Astrocyte (in vitro differentiated cells and primary cell): Measurements from ENCODE around the gene HES3. TPM values are rescaled to one million over a fixed set of nuclear protein-coding genes. Genes with fewer than 3 reads are reported as not detected.

Source experiments
- DNase-seq: peaks from one replicate; pipeline ENCODE4 v3.0.0-alpha.2; 2010; ENCODE audit warnings: low read depth
- FAIRE-seq: peaks from 2 replicates; lab custom pipeline; 2011; peaks lifted over from hg19 to GRCh38; lab: Jason Lieb, UNC
- H2AFZ ChIP-seq: 2 replicates; pipeline ENCODE4 v1.6.0; 2012; ENCODE audit warnings: low read depth, low read length, inconsistent platforms
- H3K27ac ChIP-seq: 2 replicates; pipeline ENCODE4 v1.5.1; 2011; ENCODE audit warnings: low read depth, low read length, inconsistent platforms
- H3K27me3 ChIP-seq: 2 replicates; pipeline ENCODE4 v1.6.0; 2011; ENCODE audit warnings: low read length, inconsistent platforms; ENCODE audit not compliant: insufficient read depth
- H3K36me3 ChIP-seq: 2 replicates; pipeline ENCODE4 v1.5.1; 2011; ENCODE audit warnings: low read length, inconsistent platforms; ENCODE audit not compliant: insufficient read depth
- H3K4me1 ChIP-seq: 2 replicates; pipeline ENCODE4 v1.5.1; 2011; ENCODE audit warnings: low read length, inconsistent platforms; ENCODE audit not compliant: insufficient read depth
- H3K4me2 ChIP-seq: 2 replicates; pipeline ENCODE4 v1.6.0; 2012; ENCODE audit warnings: low read length, inconsistent platforms
- H3K4me3 ChIP-seq: 2 replicates; pipeline ENCODE4 v1.5.1; 2011; ENCODE audit warnings: low read depth, mild to moderate bottlenecking, low read length, inconsistent platforms; ENCODE audit not compliant: insufficient read depth
- H3K79me2 ChIP-seq: 2 replicates; pipeline ENCODE4 v1.6.0; 2012; ENCODE audit warnings: mild to moderate bottlenecking, low read length, inconsistent platforms; ENCODE audit not compliant: insufficient read depth
- H3K9ac ChIP-seq: 2 replicates; pipeline ENCODE4 v1.6.0; 2012; ENCODE audit warnings: mild to moderate bottlenecking, low read length, inconsistent platforms
- H3K9me3 ChIP-seq: 2 replicates; pipeline ENCODE4 v1.5.1; 2012; ENCODE audit warnings: low read depth, mild to moderate bottlenecking, low read length, inconsistent platforms; ENCODE audit not compliant: insufficient read depth
- H4K20me1 ChIP-seq: 2 replicates; pipeline ENCODE4 v1.6.0; 2012; ENCODE audit warnings: low read length, inconsistent platforms; ENCODE audit not compliant: insufficient read depth
- H3K27ac Mint-ChIP-seq: one replicate; pipeline ENCODE4 v1.8.0; 2021; ENCODE audit warnings: mild to moderate bottlenecking, mixed read lengths; ENCODE audit not compliant: unreplicated experiment
- H3K27me3 Mint-ChIP-seq: one replicate; pipeline ENCODE4 v1.8.0; 2021; ENCODE audit warnings: low read depth, mixed read lengths; ENCODE audit not compliant: unreplicated experiment
- H3K36me3 Mint-ChIP-seq: one replicate; pipeline ENCODE4 v1.8.0; 2021; ENCODE audit warnings: low read depth, mixed read lengths; ENCODE audit not compliant: unreplicated experiment
- H3K4me1 Mint-ChIP-seq: one replicate; pipeline ENCODE4 v1.8.0; 2021; ENCODE audit warnings: low read depth, mixed read lengths; ENCODE audit not compliant: unreplicated experiment
- H3K4me3 Mint-ChIP-seq: one replicate; pipeline ENCODE4 v1.8.0; 2021; ENCODE audit warnings: mild to moderate bottlenecking, moderate library complexity, mixed read lengths; ENCODE audit not compliant: unreplicated experiment
- H3K9me3 Mint-ChIP-seq: one replicate; pipeline ENCODE4 v1.8.0; 2021; ENCODE audit warnings: mild to moderate bottlenecking, mixed read lengths; ENCODE audit not compliant: unreplicated experiment
- CTCF ChIP-seq: IDR thresholded peaks from 2 replicates; pipeline ENCODE4 v1.5.1; 2011; ENCODE audit warnings: low read depth, mild to moderate bottlenecking, inconsistent platforms, low read length, moderate library complexity; ENCODE audit not compliant: insufficient read depth
- EZH2 ChIP-seq: IDR thresholded peaks from 2 replicates; pipeline ENCODE4 v1.6.1; 2012; ENCODE audit warnings: mild to moderate bottlenecking, low read length, inconsistent platforms; ENCODE audit not compliant: insufficient read depth
- total RNA-seq: library from RNA; stranded (reverse); gene quantifications from 2 replicates; pipeline ENCODE4 v1.2.1, GENCODE V29; 2021

HES3 gene
- total RNA-seq, 1 donor from 2014 or later, result not detected

DNA sequence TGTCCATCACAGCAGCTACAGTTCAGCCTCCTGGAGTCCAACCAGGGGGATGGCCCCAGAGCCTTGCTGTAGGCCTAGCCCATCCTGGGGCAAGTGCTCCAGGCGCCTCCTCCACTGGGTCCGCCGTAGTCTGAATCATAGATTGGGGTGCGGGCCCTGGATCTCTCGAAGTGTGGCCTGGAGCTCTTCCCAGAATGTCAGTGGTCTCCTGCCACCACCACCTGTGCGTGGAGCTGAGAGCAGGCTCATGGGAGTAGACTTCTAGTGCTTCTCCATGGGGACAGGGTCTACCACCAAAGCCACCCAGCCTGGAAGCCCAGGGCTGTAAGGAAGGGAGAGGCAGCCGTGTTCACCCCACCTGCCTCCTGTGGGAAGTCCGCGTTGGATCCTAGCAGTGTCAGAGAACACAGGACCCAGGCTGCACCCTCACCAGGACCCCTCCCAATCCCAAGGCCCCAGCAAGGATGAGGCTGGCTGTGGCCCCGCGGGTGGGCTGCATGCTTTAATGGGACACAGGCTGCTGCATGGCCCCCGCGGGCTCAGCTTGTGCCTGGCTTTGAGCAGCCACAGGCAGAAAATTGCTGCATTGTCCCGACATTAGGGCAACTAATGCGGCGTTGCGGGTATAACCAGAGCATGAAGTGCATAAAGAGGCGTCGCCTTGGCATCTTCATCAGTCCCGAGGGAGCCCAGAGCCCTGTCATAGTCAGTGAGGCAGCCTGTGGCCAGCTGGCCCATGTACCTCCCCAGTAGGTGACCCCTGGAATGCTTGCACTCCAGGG lies 735 bp upstream of the HES3 start:
- no peak for TF ChIP-seq CTCF
- TF ChIP-seq EZH2, result peak; percentile 91
- Mint-ChIP-seq H3K36me3 (no peaks in the 10 kb centered on the region), H3K4me3 (no peak overlapping the region), H3K4me1 (no peaks in the 10 kb centered on the region), H3K9me3 (no peaks in the 10 kb centered on the region), H3K27ac (no peak overlapping the region), H3K27me3 (peaks cover 55% of the 10 kb centered on the region)
- no peak for FAIRE-seq
- no peak for DNase-seq
- H3K4me2 ChIP-seq, result no peak overlapping the region
- peaks cover 18% of the 10 kb centered on the region for H4K20me1 ChIP-seq
- H3K79me2 ChIP-seq, result no peaks in the 10 kb centered on the region
- peaks cover 36% of the 10 kb centered on the region for H3K27me3 ChIP-seq
- no peak overlapping the region for H2AFZ ChIP-seq
- H3K9ac ChIP-seq, result no peak overlapping the region
- H3K4me1 ChIP-seq, result peaks cover 4% of the 10 kb centered on the region
- no peaks in the 10 kb centered on the region for H3K36me3 ChIP-seq
- H3K27ac ChIP-seq, result no peak overlapping the region
- no peak overlapping the region for H3K4me3 ChIP-seq
- no peaks in the 10 kb centered on the region for H3K9me3 ChIP-seq

- Mint-ChIP-seq H3K4me3 (no peak overlapping the region), H3K4me1 (no peaks in the 10 kb centered on the region), H3K27ac (no peak overlapping the region), H3K36me3 (no peaks in the 10 kb centered on the region), H3K27me3 (peaks cover 51% of the 10 kb centered on the region), H3K9me3 (no peaks in the 10 kb centered on the region)
- Histone ChIP-seq H3K4me3 (no peak overlapping the region), H3K36me3 (no peaks in the 10 kb centered on the region), H3K79me2 (no peaks in the 10 kb centered on the region), H3K4me1 (peaks cover 4% of the 10 kb centered on the region), H2AFZ (no peak overlapping the region), H3K4me2 (no peak overlapping the region), H3K9me3 (no peaks in the 10 kb centered on the region), H3K27ac (no peak overlapping the region), H4K20me1 (peaks cover 18% of the 10 kb centered on the region), H3K27me3 (peaks cover 36% of the 10 kb centered on the region), H3K9ac (no peak overlapping the region)
- no peak for TF ChIP-seq EZH2
- no peak for TF ChIP-seq CTCF
- FAIRE-seq (no peak), DNase-seq (no peak)
These were observed 546 bp downstream of the HES3 start for GRCh38 chr1:6244401-6245049.
